ENCODE results near the gene SIGLEC1.

GRCh38 chr20:3748073-3748472 is 35.7 kb upstream of the SIGLEC1 start:
- TF ChIP-seq CTCF (conservative IDR thresholded peaks at IDR 0.05; ENCODE audit: low read length) = no peak
- no peak for TF ChIP-seq EZH2phosphoT487 (IDR thresholded peaks at IDR 0.05; ENCODE audit: borderline replicate concordance)
